Gastrocnemius medialis (tissue), 4 donors: Measurements from ENCODE around the gene PGGHG.
"Not testable (repeated sequence)": the region's sequence is repeated elsewhere in the genome, so short reads cannot be mapped to it uniquely, and the experiment has no call there.

Experiments used
- POLR2A ChIP-seq, 2 donors: fragments of 450-650 bp; IDR thresholded peaks; one replicate each; pipeline ENCODE4 v1.6.1; 2017; ENCODE audit warnings: antibody characterized with exemption in 2 of 2, mild to moderate bottlenecking in 2 of 2, moderate library complexity in 2 of 2
- TF ChIP-seq, protein P1 (sequence below), 5 experiments: fragments of 450-650 bp in 3 of 5; fragments of 200-600 bp in 2 of 5; sonication (generic) in 2 of 5; IDR thresholded peaks in 4 of 5; conservative IDR thresholded peaks in 1 of 5; 1 replicate in 4 of 5; 2 replicates in 1 of 5; pipeline ENCODE4 v1.5.1; 2016 to 2019; ENCODE audit warnings: antibody characterized with exemption in 5 of 5, mild to moderate bottlenecking in 3 of 5, moderate library complexity in 3 of 5

DNA sequence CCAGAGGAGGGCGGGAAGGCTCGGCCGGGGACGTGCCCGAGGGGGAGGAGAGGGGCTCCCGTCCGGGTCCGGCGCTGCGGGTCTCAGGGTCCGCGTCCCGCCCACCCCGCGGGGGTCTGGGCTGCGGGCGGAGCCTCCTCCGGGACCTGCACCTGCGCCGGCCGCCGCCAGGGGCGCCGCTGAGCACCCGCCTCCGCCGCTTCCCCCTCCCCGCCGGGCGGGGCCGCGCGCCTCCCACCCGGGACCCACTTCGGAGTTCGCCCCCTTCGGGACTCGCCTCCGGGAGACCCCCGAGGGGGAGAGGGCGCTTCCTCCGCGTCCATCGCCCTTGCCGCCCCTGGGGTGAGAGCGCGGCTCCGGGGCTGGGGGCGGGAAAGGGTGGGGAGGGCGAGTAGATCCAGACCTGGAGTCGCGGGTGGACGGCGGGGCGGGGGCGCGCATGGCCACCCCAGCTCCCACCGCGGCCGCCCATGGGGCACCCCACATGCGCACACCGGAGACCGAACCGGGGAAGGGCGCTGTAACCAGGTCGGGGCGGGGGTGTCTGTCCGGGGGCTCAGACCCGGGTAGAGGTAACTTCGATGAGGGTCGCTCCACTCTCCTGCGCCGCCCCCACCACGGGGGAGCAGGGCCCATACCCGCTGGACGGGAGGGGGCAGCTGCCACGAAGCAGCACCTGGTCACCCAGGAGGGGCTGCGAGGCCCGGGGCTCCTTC is 29.6 kb downstream of the PGGHG start:
- TF ChIP-seq, protein P1, sequence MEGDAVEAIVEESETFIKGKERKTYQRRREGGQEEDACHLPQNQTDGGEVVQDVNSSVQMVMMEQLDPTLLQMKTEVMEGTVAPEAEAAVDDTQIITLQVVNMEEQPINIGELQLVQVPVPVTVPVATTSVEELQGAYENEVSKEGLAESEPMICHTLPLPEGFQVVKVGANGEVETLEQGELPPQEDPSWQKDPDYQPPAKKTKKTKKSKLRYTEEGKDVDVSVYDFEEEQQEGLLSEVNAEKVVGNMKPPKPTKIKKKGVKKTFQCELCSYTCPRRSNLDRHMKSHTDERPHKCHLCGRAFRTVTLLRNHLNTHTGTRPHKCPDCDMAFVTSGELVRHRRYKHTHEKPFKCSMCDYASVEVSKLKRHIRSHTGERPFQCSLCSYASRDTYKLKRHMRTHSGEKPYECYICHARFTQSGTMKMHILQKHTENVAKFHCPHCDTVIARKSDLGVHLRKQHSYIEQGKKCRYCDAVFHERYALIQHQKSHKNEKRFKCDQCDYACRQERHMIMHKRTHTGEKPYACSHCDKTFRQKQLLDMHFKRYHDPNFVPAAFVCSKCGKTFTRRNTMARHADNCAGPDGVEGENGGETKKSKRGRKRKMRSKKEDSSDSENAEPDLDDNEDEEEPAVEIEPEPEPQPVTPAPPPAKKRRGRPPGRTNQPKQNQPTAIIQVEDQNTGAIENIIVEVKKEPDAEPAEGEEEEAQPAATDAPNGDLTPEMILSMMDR (IDR thresholded peaks at IDR 0.05 in 4 of 5, conservative IDR thresholded peaks at IDR 0.05 in 1 of 5), result not testable (repeated sequence)
- TF ChIP-seq POLR2A (IDR thresholded peaks at IDR 0.05), result not testable (repeated sequence)
